Neural cell (in vitro differentiated cells): ENCODE measurements around the gene TIGD4.

ENCODE experiments used
- CTCF ChIP-seq: fragments of 450-650 bp; IDR thresholded peaks from 2 replicates; pipeline ENCODE4 v1.5.1; 2014; ENCODE audit warnings: antibody characterized with exemption, mild to moderate bottlenecking, moderate library complexity; ENCODE audit not compliant: poor library complexity, severe bottlenecking
- EP300 ChIP-seq: fragments of 450-650 bp; conservative IDR thresholded peaks from 2 replicates; pipeline ENCODE4 v1.6.1; 2014; ENCODE audit warnings: antibody characterized with exemption, mild to moderate bottlenecking, moderate library complexity; ENCODE audit not compliant: poor library complexity, severe bottlenecking
- EZH2 ChIP-seq: fragments of 200-600, 300-800 bp; shearing (Covaris generic), sonication (generic); IDR thresholded peaks from 2 replicates; pipeline ENCODE4 v1.6.1; 2014; ENCODE audit warnings: antibody characterized with exemption, low read length, borderline replicate concordance, mild to moderate bottlenecking; ENCODE audit not compliant: insufficient read depth, poor library complexity, severe bottlenecking
- POLR2AphosphoS5 ChIP-seq: IDR thresholded peaks from 2 replicates; pipeline ENCODE4 v1.6.1; 2012
- RAD21 ChIP-seq: fragments of 450-650 bp; conservative IDR thresholded peaks from 2 replicates; pipeline ENCODE4 v1.6.1; 2014; ENCODE audit warnings: antibody characterized with exemption, mild to moderate bottlenecking, moderate library complexity
- REST ChIP-seq: IDR thresholded peaks from 2 replicates; pipeline ENCODE4 v1.6.1; 2012; ENCODE audit warnings: borderline replicate concordance
- SMC3 ChIP-seq: fragments of 450-650 bp; conservative IDR thresholded peaks from 2 replicates; pipeline ENCODE4 v1.6.1; 2014; ENCODE audit warnings: antibody characterized with exemption, mild to moderate bottlenecking, moderate library complexity; ENCODE audit not compliant: poor library complexity
- TAF1 ChIP-seq: IDR thresholded peaks from 2 replicates; pipeline ENCODE4 v1.6.1; 2012; ENCODE audit warnings: low read depth

GRCh38 chr4:152815078-152815477 is 35.5 kb upstream of the TIGD4 start:
- TF ChIP-seq CTCF (no peak), EZH2 (no peak), POLR2AphosphoS5 (no peak), REST (no peak), TAF1 (no peak), EP300 (no peak), RAD21 (no peak), SMC3 (no peak)
